SH-SY5Y (cell line): ENCODE data around the gene CDK5R1.

Experiments used
- GATA2 ChIP-seq: IDR thresholded peaks from 2 replicates; pipeline ENCODE4 v1.6.1; 2011; ENCODE audit warnings: mild to moderate bottlenecking, low read depth, low read length
- GATA3 ChIP-seq: IDR thresholded peaks from 2 replicates; pipeline ENCODE4 v1.6.1; 2011; ENCODE audit warnings: low read depth, mild to moderate bottlenecking, low read length, moderate library complexity

CDK5R1 gene

DNA sequence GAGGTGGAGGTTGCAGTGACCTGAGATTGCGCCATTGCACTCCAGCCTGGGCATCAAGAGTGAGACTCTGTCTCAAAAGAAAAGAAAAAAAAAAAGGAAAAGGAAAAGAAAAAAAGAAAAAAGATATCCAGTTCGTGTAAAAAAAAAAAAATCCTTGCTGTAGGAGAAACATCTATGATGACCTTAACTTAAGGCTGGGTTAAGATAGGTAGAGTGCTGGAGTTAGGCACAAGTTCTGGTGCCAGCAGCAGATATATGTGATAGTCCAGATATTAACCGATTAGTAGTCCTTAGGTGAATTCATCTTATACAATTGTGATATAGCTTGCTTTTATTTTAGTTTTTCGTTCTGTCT is 25.3 kb upstream of the CDK5R1 start:
- TF ChIP-seq GATA3, result no peak
- TF ChIP-seq GATA2, result no peak

DNA sequence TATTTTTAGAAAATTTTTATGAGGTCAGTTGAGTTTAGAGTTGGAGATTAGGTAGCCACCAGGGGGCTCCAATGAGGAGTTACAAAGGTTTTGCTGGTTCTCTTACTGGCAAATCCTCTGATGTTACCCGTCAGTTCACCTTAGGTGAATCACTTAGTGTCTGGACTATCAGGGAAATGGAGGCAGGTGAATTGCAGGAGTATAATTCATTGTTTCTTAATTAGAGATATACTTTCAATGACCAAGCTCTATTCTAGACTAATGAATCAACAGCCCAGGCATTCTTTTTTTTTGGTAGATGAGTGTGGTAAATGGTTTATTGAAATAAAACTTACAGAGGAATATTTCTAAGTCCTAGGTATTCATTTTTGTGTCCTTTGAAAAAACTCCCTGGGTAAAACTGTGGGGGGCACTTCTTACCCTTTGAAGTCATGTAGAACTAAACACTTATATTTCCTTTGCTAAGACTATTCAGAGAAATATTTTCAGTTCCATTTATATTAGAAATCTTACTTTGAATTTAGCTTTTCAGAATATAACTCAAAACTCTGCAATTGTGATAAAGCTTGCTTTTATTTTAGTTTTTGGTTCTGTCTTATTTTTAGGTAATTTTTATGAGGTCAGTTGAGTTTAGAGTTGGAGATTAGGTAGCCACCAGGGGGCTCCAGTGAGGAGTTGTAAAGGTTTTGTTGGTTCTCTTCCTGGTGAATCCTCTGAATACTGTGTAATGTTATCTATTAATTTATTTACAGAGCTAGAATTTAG is 24.8 kb upstream of the CDK5R1 start:
- TF ChIP-seq GATA3 (no peak), GATA2 (no peak)

DNA sequence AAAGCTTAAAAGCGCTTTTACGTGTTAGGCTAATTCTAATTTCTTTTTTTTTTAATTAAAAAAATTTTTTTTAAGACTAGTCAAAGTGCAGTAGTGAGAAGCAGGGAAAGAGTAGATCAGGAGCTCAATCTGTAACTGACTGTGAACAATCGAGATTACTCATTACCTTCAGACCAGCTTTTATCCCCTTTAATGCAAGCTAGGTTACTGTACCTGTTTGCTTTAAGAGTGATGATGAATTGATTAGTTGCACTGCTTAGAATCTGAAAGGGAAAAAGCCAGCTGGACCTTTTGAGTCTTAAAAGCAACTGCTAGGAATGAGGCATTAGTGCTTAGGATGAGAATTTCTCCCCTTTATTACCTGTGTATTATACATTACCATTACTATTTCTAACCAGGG is 23.5 kb upstream of the CDK5R1 start:
- no peak for TF ChIP-seq GATA3
- TF ChIP-seq GATA2, result no peak

DNA sequence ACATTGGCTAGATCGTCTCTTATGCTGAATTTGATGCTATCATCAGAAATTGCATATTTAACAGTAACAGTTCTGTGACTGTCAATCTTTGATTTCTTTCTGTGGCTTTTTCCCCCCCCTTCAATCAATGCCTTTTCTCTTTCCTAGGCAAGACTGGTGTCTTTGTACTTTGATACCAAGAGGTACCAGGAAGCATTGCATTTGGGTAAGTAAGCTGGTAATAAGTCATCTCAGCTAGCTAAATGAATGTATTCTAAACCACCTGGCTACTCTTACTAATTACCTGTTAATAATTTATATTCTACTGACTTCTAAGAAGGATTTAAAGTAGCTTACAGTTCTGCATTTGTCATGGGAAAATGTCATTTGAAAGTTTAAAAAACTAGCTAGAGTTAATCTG is 22.4 kb upstream of the CDK5R1 start:
- TF ChIP-seq GATA3 (no peak), GATA2 (no peak)

DNA sequence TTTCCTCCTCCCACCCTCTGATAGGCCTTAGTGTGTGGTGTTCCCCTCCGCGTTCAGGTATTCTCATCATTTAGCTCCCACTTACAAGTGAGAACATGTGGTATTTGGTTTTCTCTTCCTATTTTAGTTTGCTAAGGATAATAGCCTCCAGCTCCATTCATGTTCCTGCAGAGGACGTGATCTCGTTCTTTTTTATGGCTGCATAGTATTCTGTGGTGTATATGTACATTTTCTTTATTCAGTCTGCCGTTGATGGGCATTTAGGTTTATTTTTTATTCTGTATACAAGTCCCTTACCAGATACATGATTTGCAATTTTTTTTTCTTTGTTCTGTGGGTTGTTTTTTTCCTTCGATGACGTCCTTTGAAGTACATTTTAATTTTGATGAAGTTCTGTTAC is 18.8 kb upstream of the CDK5R1 start:
- TF ChIP-seq GATA3, result no peak
- TF ChIP-seq GATA2, result no peak

DNA sequence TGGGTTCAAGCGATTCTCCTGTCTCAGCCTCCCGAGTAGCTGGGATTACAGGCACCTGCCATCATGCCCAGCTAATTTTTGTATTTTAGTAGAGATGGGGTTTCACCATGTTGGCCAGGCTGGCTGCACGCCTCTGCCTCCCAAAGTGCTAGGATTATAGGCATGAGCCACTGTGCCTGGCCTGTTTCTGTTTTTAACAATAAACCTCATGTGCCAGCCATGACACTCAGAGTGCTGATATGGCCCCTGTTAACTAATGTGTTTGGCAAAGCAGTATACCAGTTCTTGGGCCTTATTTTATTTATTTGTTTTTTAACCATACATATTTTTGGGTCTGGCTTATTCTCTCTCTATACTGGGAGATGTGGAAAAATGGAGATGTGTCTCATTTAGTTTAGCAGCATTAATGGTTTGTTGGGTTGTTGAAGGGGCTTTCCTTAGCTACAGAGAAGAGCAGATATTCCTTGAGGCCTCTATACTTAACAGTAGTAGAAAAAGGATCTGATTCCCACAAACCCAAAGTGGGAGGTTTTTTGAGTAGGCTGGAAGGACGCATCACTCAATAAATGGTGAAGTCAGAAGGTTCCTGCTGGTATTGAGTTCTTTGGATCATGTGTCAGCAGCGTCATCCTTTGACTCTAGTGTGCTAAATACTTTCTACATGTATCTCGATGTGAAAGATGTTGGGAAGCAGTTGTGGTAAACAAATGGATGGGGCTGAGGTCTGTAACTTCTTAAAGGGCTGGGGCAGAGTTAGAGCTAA is 16.2 kb upstream of the CDK5R1 start:
- TF ChIP-seq GATA3, result no peak
- no peak for TF ChIP-seq GATA2

DNA sequence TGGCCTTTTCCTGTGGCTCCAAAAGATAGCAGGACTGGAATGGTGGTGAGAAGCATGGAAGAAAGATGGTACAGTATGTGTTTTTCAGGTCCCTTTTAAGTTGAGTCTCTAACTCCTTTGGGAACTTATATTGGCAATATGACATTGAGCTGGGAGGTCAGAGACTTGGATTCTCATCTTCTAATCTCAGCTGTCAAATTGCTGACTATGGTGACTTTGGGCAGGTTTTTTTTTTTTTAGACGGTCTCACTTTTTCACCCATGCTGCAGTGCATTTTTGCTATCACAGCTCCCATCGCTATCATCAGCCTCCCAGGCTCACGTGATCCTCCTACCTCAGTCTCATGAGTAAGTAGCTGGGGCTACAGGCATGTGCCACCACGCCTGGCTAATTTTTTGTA is 15.1 kb upstream of the CDK5R1 start:
- no peak for TF ChIP-seq GATA2
- TF ChIP-seq GATA3, result no peak

DNA sequence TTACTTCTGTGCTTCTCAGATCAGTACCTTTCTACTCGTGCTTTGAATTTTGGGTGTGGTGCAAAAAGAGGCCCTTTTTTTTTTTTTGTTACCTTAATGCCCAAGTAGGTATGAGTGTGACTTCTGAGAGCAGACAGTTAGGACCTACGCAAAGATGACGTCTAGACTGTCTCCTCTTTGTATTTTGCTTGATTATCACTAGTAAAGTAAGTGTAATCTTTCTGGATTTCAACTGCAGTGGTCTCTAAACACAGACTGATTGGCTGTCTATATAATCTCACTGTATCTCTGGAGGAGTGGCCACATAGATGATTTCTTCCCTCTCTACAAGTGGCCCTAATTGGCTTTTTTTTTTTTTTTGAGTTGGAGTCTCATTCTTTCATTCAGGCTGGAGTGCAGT is 11.5 kb upstream of the CDK5R1 start:
- TF ChIP-seq GATA2 (no peak), GATA3 (no peak)

DNA sequence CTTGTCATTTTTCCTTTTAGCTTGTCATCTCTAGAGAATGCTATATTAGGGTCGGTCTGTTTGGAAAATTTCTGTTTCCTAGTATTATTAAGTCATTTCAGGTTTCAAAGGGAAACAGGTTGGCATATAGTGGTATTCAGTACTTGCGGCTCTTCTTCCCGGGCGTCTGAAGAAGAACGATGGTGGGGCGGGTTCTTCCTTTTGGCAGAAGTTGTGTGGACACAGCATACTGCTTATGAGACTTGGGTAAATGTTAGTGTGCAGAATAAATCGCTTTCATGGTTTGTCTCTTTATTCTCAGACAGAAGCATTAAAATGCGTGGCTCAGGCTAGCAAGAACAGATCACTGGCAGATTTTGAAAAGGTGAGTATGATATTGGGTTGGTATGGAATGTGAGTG is 9.6 kb upstream of the CDK5R1 start:
- TF ChIP-seq GATA3, result no peak
- no peak for TF ChIP-seq GATA2

DNA sequence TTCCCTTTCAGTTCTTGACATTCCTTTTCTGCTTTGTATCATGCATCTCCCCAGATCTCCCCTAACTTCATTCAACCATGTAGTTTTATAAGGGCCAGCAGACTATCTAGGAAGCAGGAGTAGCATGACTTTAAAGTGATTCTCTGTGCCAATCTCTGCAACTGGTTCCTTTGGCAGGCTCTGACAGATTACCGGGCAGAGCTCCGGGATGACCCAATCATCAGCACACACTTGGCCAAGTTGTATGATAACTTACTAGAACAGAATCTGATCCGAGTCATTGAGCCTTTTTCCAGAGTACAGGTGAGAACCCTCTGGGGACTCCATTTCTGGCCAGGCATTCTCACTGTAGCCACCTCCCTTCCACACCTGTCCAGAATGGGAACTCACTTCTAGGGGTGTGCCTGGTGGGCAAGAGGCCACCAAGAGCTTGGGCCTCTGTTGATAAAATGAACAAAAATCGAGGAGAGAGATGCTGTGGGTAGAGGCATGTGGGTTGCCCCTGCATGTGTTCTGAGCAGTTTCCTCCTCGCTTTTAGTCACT is 7.6 kb upstream of the CDK5R1 start:
- TF ChIP-seq GATA2 (no peak), GATA3 (no peak)

DNA sequence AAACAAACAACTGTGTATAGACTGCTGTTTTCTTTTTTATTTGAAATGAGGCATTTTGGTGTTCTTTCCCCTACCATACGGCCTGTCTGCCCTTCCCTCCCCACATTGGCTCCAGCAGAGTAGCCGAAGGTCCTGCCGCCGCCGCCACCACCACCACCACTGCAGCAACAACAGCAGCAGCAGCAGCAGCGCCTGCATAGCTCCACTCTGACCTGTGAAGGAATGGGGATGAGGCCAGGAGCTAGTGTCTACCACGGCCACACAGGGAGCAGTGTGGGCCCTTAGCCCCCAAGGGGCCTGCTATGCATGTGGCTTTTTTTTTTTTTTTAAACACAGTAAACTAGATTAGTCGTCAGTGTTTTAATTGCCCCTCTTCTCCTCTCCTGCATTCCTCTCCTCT is 5.6 kb upstream of the CDK5R1 start:
- TF ChIP-seq GATA2 (no peak), GATA3 (no peak)

DNA sequence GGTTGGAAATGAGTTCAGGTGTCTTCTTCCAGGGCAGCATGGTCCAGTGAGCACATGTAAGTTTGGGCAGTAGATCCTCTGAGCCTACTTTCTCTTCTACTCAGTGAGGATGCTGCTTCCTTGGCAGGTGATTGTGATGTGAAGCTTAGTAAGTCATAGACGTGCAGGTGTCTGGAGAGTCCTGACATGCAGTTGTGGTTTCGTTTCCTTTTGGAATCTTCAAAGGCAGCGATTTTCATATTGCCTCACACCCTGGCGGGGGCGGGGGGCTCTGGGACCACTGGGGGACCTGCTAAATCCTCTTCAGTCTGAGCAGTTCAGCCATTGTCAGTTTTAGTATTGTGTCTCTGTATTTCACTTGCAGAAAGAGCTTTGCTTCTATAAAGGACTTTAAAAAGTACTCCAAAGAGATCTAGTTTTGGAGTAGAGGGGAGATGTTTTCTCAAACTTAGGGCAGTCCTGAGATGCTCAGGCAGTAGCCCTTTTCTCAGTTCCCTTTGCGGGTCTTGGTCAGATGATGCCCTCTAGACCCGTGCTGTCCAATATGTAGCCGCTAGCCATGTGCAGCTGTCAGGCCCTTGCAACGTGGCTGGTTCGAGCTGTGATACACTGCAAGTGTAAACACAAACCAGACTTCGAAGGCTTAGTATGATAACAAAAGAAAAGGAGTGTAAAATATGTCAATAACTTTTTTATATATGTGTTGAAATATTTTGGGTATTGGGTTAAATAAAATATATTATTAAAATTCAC is 4.0 kb upstream of the CDK5R1 start:
- TF ChIP-seq GATA2 (no peak), GATA3 (no peak)

DNA sequence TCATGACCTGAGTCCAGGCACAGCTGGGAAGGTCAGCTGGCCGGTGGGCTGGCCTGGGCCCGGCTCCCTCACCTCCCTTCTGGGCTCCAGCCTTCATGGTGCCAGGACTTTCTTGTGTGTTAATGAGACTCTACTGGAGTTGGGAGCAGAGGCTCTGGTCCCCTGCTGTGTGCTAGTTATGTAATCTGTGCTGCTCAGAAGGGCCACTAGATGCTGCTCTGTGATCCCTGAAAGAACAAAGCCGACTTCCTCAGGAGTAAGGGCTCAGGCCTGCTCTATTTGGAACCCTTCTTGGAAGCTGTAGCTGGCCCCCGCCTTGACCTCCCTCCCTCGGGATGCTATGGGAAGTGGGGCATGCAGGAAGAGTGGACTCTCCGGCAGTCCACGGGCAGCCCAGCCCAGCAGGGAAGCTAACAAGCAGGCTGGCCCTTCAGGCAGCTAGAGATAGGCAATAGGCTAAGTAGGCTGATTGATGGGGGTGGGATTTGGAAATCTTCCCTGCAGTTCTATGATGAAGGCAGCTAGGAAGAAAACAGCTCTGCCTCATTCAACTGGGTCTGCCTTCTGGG is 3.3 kb upstream of the CDK5R1 start:
- TF ChIP-seq GATA3 (no peak), GATA2 (no peak)

DNA sequence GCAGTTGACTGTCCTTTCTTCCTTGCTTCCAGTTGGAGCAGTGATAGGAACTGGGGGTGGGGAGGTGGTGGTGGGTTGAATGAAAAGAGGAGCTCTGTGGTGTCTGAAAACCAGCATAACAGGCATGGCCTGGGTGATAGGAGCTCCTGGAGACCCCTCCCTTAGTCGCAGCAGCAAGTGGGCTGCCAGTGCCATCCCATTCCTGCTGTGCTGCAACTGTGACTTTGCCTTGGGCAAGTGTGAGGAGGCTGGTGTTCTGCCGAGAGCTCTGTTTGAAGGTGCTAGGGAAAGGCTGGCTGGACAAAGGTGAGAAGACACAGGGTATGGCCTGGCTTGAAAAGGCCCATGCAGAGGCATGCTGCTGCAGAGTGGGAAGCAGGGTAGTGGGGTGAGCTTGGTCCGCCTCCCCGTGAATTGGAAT is 2.7 kb upstream of the CDK5R1 start:
- TF ChIP-seq GATA2 (no peak), GATA3 (no peak)

DNA sequence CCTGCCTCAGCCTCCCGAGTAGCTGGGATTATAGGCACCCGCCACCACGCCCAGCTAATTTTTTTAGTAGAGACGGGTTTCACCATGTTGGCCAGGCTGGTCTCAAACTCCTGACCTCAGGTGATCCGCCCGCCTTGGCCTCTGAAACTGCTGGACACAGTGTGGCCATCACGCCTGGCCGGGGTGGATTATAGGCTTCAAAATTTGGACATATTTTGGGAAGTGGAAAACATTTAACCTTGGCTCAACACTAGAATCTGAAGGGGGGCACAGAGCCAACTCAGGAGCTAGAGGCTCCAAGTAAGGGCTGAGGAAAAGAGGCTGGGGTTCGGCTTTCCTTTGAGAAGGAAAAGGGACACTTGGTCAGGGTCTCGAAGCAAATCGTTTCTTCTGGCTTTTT is 2.2 kb upstream of the CDK5R1 start:
- TF ChIP-seq GATA3, result no peak
- TF ChIP-seq GATA2, result no peak
